NCI-H187 (cell line): ENCODE measurements around the gene ELL.

Experiments
- DNase-seq, 2 experiments: peaks; one replicate each; lab custom pipeline; 2025; lab: John Stamatoyannopoulos, UW

ELL gene

DNA sequence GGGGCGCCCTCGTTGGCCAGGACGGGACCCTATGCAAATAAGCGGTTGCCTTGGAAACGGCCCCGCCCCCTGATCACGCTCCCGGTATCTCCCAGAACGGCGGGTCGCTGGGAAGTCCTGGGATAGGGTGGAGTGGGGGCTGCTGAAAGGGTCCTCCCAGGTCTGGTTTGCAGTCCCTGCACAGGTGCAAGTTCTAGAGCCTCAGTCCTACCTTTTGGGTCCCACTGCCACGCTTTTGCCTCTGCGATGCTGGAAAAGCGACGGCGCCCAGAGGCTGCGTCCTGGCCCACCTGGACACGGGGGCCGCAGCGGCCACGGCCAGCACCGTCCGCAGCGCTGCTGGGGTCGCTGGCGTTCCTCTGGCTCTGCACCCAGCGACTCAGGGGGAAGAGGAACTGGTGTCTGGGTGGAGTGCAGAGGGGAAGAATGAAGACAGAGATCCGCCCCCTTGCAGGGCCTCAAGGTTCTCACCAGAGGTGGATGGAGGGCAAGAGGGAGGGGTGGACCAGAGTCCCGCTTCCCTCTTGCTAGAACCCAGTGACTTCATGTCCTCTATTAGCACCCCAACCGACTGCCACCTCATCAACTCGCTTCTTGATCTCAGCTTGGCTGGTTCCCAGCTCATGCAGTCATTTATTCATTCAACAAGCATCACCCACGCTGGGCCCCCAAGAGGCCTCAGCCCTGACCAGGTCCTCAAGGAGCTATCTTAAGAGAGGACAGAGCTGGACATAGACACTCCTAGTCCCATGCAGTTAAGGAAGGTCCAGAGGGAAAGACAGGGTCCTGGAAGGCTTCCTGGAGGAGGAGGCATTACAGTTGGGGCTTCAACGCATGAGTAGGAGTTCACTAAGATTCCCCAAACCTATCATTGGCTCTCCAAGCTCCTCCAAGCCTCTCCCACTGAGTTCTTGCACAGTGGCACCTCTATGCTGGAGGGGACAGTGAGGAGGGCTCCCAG lies 124.3 kb downstream of the ELL start, which contains the start of gene LRRC25:
LRRC25 (minus strand) TSS at position 381 of the 961 bp plus-strand sequence. CDS start 659 bp downstream, outside the sequence.
- no peak for DNase-seq

- DNase-seq, result no peak
Observed at GRCh38 chr19:18396471-18397241, 125.2 kb downstream of the ELL start.

DNA sequence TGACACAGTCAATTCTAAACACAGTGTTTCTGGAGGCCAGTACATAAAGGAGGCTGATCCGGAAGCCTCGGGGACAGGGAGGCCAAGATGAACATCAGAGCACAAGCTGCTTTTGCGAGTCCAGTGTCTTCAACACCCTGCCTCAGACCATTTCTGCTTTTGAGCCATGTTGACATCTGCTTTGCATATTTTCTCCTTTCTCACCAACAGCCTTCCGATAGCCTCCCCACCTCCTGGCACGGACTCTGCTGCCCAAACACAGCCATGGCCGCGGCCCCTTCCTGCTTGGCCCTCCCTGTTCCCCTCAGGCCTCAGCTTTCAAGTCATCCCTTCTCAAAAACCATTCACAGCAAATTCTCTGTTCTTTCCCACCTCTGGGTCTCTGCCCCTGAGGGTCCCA lies 128.0 kb downstream of the ELL start:
- DNase-seq, result no peak

- DNase-seq, result no peak
Observed at GRCh38 chr19:18392926-18393325, 128.9 kb downstream of the ELL start.
